HT-29 (cell line): ENCODE results near the gene DIP2B. TPM values are rescaled to one million over a fixed set of nuclear protein-coding genes. Genes with fewer than 3 reads are reported as not detected.
"Not testable (repeated sequence)": the region's sequence is repeated elsewhere in the genome, so short reads cannot be mapped to it uniquely, and the experiment has no call there.

Source experiments
- DNase-seq: peaks from one replicate; pipeline ENCODE4 v3.0.0-alpha.2; 2015; ENCODE audit warnings: low spot score
- total RNA-seq: library from RNA; depleted of rRNA; stranded (reverse); fragments of >200 nt; shearing (Covaris generic); gene quantifications from 2 replicates; pipeline ENCODE4 v1.2.3, GENCODE V29; 2014; rRNA removed

DIP2B gene, protein sequence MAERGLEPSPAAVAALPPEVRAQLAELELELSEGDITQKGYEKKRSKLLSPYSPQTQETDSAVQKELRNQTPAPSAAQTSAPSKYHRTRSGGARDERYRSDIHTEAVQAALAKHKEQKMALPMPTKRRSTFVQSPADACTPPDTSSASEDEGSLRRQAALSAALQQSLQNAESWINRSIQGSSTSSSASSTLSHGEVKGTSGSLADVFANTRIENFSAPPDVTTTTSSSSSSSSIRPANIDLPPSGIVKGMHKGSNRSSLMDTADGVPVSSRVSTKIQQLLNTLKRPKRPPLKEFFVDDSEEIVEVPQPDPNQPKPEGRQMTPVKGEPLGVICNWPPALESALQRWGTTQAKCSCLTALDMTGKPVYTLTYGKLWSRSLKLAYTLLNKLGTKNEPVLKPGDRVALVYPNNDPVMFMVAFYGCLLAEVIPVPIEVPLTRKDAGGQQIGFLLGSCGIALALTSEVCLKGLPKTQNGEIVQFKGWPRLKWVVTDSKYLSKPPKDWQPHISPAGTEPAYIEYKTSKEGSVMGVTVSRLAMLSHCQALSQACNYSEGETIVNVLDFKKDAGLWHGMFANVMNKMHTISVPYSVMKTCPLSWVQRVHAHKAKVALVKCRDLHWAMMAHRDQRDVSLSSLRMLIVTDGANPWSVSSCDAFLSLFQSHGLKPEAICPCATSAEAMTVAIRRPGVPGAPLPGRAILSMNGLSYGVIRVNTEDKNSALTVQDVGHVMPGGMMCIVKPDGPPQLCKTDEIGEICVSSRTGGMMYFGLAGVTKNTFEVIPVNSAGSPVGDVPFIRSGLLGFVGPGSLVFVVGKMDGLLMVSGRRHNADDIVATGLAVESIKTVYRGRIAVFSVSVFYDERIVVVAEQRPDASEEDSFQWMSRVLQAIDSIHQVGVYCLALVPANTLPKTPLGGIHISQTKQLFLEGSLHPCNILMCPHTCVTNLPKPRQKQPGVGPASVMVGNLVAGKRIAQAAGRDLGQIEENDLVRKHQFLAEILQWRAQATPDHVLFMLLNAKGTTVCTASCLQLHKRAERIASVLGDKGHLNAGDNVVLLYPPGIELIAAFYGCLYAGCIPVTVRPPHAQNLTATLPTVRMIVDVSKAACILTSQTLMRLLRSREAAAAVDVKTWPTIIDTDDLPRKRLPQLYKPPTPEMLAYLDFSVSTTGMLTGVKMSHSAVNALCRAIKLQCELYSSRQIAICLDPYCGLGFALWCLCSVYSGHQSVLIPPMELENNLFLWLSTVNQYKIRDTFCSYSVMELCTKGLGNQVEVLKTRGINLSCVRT (N-terminal part only)
- total RNA-seq: 18.3 and 21.4 TPM in 2 replicates

DNA sequence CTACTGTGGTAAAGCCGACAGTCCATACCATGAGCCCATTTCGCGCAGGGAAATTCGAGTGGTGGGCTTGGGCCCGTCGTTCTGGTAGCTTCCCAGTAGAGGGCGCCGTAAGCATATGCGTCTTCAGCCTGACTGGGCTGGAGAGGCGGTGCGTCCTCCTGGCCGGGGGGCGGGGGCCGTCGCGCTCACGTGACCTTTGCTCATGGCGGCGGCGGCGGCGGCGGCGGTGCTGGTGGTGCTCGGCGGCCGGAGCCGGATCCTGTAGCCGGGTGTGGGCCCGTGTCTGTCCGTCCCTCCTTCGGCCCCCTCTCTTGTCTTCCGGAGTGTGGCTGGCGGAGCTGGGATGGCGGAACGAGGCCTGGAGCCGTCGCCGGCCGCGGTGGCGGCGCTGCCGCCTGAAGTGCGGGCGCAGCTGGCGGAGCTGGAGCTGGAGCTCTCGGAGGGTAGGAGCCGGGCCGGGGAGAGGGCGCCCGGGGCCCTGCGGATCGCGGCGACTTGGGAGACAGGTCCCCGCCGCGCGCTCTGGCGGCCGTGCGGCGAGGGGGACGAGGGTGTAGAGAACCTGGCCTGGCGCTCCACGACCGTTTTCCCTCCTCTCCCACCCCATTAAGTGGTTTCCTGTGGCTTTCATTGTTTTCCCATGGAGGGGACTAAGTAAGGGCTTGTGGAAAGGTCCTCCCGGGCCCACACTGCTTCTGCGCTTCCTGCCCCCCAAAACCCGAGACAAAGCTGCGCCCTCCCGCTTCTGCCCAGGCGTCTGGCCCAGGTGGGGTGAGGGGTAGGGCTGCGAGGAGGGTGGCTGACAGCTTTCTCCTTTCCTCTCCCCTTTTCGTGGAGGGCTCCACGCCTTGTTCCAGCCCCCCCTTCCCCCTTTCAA lies at the start of gene DIP2B:
Gene DIP2B, plus strand, starts transcription at position 188 of the 877 bp plus-strand sequence. Its CDS starts 156 bp downstream, at position 344.
- peak; percentile 96 for DNase-seq

DNA sequence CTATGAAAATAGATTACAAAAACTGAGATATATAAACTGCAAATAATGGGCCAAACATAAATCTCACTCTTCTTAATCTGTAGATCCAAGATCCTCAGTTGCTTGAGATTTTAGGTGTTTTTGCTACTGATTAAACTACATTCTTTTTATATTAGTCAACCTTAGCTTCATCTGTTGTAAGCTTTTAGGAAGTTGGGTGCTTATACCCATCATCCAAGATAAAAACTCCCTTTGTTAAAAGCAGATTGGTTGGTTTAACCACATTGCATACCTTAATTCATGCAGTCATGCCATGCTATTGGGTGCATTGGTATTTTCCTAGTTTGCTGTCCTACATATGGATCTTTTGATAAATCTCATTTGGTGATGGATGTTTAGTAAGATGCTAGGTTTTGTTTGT lies 46.2 kb upstream of the DIP2B start:
- no peak for DNase-seq

DNA sequence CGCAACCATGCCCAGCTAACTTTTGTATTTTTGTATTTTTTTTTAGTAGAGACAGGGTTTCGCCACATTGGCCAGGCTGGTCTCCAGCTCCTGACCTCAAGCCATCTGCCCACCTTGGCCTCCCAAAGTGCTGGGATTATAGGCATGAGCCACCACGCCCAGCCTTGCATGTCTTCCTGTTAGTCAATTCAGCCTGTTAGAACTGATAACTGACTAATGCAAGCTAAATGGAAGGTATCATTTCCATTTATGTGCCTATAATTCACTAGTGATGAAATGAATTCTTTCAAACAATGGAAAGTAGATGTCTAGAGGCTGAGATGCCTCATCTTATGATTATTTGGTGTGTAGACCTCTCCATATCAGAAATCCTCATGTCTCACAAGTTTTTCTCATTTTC lies 37.3 kb upstream of the DIP2B start:
- DNase-seq: no peak

DNA sequence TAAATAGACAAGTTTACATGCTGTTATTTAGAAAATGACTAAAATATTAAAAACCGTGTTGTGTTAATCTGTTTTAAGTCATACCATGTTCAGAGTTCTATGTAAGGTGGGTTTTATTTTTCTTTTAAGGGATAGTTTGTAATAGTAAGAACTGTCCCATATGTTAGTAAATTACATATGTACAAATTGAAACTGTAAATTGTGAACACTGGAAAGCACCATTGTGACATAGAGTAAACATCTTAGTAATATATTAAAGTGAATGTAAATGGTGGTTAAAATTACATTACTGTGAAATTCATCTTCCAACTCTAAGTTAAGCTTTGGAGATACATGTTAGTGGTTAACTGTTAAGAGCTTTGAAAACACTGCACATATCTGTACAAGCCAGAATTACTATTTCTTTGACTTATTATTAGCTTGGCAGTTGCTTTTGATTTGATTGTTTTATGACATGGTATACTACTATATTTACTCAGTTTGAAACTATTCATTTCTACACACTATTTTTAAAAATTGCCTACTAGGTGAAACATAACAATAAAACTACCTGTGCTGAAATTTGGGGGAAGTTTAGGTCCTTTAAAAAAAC lies 27.4 kb upstream of the DIP2B start:
- DNase-seq: no peak

DNA sequence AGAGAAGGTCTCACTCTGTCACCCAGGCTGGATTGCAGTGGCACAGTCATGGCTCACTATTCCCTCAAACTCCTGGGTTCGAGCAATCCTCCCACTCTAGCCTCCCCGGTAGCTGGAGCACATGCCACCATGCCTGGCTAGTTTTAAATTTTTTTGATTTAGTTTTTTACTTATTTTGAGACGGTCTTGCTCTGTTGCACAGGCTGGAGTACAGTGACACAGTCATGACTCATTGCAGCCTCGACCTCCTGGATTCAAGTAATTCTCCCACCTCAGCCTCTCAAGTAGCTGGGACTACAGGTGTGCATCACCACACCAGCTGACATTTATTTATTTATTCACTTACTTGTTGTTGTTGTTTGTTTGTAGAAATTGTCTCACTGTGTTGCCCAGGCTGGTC lies 22.2 kb upstream of the DIP2B start:
- no peak for DNase-seq

DNA sequence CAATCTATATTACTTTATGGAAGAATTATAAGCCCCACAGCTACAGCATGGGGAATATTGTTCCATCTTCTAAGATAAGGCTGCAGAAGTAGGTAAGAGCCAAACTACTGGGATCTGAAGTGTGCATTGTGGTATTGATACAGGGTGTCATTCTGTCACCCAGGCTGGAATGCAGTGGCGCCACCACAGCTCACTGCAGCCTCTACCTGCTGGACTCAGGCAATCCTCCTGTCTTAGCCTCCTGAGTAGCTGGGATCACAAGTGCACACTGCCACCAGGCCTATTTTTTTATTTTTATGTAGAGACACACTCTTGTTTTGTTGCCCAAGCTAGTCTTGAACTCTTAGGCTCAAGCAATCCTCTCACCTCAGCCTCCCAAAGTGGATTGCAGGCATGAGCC lies 21.3 kb upstream of the DIP2B start:
- DNase-seq: no peak

DNA sequence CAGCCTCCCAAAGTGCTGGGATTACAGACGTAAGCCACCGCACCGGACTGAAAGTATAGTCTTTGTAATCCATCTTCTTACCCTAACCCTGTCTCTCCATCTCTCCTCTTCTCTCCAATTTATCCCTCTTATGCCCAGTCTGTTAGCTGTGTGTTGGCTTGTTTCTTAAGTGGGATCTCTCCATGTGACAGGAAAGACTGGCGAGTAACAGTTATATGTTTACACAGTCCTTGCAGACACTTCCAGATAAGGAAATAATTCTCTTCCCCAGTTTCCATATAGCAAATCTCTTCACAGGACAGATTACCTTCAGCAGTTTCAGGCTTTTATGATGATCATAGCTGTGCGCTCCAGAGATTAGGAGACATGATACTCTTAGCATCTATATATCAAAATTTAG lies 16.0 kb upstream of the DIP2B start:
- DNase-seq: no peak

DNA sequence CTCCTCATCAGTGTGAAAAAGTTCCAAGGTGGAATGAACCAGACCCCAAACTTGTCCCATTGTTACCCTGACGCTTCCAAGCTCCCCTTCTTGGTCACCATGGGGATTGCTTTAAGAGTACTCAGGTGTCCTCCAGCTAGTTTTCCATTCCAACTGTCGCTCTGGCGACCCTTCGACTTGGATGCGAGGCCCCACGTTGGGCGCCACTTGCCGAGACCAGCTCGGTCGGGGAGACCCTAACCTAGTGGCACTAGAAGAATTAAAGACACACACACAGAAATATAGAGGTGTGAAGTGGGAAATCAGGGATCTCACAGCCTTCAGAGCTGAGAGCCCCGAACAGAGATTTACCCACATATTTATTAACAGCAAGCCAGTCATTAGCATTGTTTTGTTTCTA lies 6.7 kb upstream of the DIP2B start:
- not testable (repeated sequence) for DNase-seq

DNA sequence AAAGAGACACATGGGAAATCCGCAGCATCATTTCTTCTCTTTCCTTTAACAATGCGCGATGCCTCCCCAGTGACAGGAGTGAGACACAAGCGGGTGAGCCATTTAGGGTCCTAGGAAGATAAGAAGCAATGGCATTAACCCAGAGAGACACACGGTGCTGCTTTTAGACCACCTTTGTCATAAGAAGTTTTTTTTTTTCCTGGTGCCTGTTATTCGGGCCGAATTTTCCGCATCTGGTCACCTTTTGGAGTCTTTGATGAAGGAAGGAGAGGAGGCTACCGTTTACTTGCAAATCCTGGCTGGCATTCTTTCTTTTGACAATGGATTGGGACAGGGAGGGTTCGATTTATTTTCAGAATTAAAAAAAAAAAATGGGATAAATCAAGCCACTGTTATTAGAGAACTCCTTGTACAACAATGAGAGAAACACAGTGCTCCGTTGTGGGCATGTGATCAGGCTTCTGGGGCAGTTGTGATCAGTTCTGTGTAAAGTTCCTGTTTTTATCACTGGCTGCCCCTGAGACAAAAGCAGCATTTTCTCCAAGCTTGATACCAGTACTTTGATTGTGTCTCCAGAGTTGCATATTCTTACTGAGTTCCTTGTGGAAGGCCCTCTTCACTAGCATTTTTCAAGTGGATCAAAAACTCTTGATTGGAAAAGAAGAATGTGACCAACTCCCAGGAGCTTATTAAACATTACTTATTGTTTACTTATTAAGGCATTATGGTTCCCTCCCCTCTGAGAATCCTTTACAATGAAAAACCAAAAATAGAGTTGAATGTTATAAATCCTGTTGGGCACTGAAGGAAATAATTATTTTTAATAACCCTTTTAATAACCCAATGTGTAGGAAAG lies 1.1 kb downstream of the DIP2B start:
- DNase-seq: peak; percentile 42

DNA sequence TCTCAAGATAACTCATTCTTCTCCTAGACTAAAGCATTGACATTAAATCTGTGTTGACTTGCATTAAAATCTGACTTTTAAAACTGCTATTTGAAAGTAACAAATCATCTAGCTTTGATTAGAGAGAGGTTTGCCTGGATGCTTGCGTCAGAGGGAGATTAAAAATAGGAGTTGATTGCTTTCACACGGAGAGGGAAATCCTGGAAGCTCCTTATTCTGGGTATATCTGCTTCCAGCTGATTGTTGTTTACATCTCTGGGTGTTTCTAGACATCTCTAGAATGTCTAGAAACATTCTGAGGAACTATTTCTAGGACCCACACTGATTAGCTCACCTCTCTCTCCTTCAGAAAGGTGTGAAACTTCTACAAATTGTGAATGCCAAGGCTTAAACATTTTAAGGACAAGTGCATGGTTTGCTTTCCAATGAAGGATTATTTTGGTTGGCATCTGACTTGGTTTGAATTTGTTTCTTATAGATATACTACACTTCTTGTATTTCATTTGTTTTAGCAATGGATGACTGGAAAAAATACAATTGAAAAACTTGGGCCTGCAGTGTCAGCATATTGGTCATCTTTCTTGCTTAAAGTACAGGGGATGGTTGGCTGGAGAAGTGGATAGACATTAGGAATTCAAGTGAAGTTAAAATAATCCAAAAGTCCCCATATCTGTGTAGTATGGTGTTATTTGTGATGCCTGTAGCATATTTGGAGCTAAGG lies 2.1 kb downstream of the DIP2B start:
- no peak for DNase-seq

DNA sequence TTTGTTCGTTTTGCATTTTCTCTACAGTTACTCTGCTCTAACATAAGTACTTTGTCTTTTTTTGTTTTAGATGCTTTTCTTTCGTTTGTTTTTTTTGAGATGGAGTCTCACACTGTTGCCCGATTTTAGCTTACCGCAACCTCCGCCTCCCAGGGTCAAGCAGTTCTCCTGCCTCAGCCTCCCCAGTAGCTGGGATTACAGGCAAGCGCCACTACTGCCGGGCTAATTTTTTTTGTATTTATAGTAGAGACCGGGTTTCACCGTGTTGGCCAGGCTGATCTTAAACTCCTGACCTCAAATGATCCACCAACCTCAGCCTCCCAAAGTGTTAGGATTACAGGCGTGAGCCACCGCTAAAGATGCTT lies 2.7 kb downstream of the DIP2B start:
- no peak for DNase-seq

DNA sequence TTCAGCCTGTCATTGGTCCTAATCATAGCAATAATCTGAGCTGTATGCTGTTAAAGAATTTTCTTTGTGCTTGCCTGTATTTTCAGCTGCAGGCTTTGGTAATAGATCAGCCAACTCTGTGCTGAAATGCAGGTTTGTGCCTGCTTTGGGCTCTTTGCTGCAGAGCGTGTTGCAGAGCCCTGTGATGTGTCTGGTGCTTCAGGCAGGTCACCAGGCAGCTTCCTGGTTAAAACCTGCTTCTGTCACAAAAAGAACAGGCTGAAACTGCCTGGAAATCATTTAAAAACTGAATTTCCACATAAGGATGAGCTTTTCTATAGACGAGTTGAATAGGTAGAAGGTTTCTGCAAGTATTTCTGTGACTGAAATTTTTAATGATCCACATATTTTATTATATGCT lies 3.1 kb downstream of the DIP2B start:
- no peak for DNase-seq

DNA sequence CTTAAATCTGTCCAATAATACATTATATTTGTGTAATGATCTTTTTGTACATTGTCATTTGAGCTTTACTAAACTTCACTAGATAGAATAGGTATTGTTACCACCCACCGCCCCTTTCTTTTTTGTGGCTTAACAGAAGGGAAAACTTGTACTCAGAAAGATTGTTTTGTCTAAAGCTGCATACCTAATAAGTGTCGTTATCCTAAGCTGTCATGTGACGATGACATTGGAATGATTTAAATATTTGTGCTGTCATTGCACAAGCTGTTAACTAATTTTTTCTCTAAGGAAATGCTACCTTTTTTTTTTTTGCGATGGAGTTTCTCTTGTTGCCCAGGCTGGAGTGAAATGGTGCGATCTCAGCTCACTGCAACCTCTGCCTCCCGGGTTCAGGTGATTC lies 3.6 kb downstream of the DIP2B start:
- DNase-seq: no peak

DNA sequence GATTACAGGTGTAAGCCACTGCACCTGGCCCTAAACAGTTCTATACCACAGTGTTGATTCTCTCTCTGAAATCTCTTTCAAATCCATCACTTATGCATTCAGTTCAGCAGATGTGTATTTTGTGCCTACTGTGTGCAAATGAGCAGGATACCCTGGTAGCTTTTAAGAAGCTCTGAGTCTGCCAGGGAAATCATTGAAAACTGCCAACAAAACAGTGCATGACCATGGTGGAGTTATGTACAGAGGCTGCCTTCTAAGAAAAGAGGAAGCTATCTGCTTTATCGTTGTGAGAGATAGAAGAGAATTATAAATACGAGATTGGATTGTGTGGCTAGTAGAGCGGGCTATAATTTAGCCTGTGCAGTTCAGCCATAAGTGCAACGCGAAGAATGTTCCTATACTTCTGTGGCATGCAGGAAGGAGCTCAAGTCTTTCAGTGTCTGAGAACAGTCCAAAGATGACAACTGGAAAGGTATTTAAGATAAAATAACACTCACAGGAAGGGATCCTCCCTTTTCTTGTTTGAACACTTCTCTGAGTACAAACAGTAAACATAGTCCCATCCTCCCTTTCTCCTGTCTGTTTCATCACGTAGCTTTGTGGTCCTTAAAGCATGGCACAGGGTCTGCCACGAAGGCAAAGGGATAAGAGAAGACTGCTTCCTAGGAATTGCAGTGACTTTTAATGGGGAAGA lies 4.3 kb downstream of the DIP2B start:
- no peak for DNase-seq

DNA sequence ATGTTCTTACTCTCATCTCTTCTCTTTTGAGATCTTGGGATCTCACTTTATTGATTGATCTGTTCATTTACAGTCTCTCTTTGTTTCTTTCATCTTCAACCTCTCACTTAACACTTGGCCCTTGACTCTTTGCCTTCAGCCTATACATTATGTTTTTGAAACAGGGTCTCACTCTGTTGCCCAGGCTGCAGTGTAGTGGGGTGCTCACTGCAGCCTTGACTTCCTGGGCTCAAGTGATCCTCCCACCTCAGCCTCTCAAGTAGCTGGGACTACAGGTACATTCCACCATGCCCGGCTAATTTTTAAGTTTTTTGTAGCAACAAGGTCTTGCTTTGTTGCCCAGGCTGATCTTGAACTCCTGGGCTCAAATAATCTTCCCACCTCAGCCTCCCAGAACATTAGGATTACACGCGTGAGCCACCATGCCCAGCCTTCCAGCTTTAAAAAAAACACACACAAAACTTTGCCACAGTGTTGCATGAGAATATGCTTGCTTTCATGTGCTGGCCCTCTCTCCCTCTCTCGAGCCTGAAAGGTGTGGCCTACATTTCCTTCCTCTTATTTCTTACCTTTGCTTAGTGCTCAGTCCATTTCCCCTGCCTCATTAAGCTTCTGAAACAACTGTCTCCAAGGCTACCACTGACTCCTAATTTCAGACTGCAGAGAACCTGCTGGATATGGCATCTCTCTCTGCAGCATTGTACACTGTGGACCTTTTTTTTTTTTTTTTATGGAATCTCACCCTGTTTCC lies 9.9 kb downstream of the DIP2B start:
- DNase-seq: no peak

DNA sequence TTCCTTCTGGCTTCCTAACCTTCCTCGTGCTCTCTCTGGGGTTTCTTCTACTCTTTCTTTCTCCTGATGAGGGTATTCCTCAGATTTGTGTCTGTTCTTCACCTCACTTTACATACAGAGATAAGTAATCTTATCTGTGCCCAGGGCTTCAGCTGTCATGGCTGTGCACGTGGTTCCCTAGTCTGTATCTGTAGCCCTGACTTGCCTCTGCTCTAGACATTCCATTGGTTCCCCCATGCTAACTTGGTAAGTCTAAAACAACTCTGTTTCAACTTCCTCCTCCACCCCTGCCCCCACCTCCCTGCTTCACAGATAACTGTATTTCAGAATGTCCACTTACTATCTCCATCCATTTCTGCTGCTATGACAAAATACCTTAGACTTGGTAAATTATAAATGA lies 10.8 kb downstream of the DIP2B start:
- no peak for DNase-seq

DNA sequence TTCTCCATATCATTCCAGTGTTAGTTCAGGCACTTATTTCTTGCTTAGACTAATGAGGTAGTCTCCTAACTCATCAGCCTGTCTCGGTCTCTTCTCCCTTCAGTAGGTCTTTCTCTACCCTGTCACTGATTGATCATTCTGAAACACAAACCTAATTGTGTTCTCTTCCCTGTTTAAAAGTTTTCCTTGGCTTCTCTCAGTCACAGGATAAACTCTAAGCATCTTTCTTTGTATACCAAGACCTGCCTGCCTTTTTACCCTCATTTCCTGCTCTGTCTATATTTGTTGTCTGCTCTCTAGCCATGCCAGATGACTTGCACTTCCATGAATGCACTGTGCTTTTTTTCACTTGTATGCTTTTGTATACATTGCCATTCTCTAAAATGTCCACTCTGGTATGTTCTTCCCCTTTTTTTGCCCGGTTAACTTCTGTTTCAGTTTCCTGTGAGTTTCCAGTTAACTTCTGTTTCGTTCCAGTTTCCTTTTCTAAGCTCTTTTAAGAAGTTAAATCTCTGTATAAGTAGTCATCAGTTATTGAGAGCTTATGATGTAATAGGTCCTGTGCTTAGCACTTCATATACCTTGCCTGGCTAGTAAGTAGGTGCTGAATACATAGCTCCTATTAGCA lies 12.8 kb downstream of the DIP2B start:
- DNase-seq: no peak
